ENCODE measurements around the gene MYO18B.

MYO18B gene

GRCh38 chr22:25774575-25775026 lies 32.6 kb downstream of the MYO18B start:
- H3K4me3 ChIP-seq (ENCODE audit: low read depth, low read length), result no peak overlapping the region

- H3K4me3 ChIP-seq (ENCODE audit: low read depth, low read length), result no peak overlapping the region
These were observed 33.5 kb downstream of the MYO18B start for GRCh38 chr22:25775531-25775930.

GRCh38 chr22:25777411-25777810 lies 35.4 kb downstream of the MYO18B start:
- H3K4me3 ChIP-seq (ENCODE audit: low read depth, low read length), result no peak overlapping the region

GRCh38 chr22:25777870-25778269 lies 35.9 kb downstream of the MYO18B start:
- no peak overlapping the region for H3K4me3 ChIP-seq (ENCODE audit: low read depth, low read length)

- no peak overlapping the region for H3K4me3 ChIP-seq (ENCODE audit: low read depth, low read length)
These were observed 37.4 kb downstream of the MYO18B start for GRCh38 chr22:25779426-25779825.

GRCh38 chr22:25779890-25780289 lies 37.9 kb downstream of the MYO18B start:
- H3K4me3 ChIP-seq (ENCODE audit: low read depth, low read length), result no peak overlapping the region

- no peak overlapping the region for H3K4me3 ChIP-seq (ENCODE audit: low read depth, low read length)
These were observed 38.7 kb downstream of the MYO18B start for GRCh38 chr22:25780673-25781072.

GRCh38 chr22:25781801-25782200 lies 39.8 kb downstream of the MYO18B start:
- no peak overlapping the region for H3K4me3 ChIP-seq (ENCODE audit: low read depth, low read length)

- no peak overlapping the region for H3K4me3 ChIP-seq (ENCODE audit: low read depth, low read length)
These were observed 40.8 kb downstream of the MYO18B start for GRCh38 chr22:25782831-25783230.

GRCh38 chr22:25783856-25784255 lies 41.9 kb downstream of the MYO18B start:
- no peak overlapping the region for H3K4me3 ChIP-seq (ENCODE audit: low read depth, low read length)

- H3K4me3 ChIP-seq (ENCODE audit: low read depth, low read length), result no peak overlapping the region
These were observed 44.2 kb downstream of the MYO18B start for GRCh38 chr22:25786165-25786564.

GRCh38 chr22:25791556-25791955 lies 49.6 kb downstream of the MYO18B start:
- no peak overlapping the region for H3K4me3 ChIP-seq (ENCODE audit: low read depth, low read length)

- H3K4me3 ChIP-seq (ENCODE audit: low read depth, low read length), result no peak overlapping the region
These were observed 53.5 kb downstream of the MYO18B start for GRCh38 chr22:25795478-25795877.

GRCh38 chr22:25797498-25798290 lies 55.7 kb downstream of the MYO18B start:
- no peak overlapping the region for H3K4me3 ChIP-seq (ENCODE audit: low read depth, low read length)

- no peak overlapping the region for H3K4me3 ChIP-seq (ENCODE audit: low read depth, low read length)
These were observed 58.8 kb downstream of the MYO18B start for GRCh38 chr22:25800766-25801165.

GRCh38 chr22:25802018-25802417 lies 60.0 kb downstream of the MYO18B start:
- no peak overlapping the region for H3K4me3 ChIP-seq (ENCODE audit: low read depth, low read length)

GRCh38 chr22:25804676-25805075 lies 62.7 kb downstream of the MYO18B start:
- no peak overlapping the region for H3K4me3 ChIP-seq (ENCODE audit: low read depth, low read length)

- H3K4me3 ChIP-seq (ENCODE audit: low read depth, low read length), result no peak overlapping the region
These were observed 64.6 kb downstream of the MYO18B start for GRCh38 chr22:25806579-25806978.

GRCh38 chr22:25814685-25815084 lies 72.7 kb downstream of the MYO18B start:
- no peak overlapping the region for H3K4me3 ChIP-seq (ENCODE audit: low read depth, low read length)

- no peak overlapping the region for H3K4me3 ChIP-seq (ENCODE audit: low read depth, low read length)
These were observed 73.6 kb downstream of the MYO18B start for GRCh38 chr22:25815561-25815960.

GRCh38 chr22:25816522-25817059 lies 74.6 kb downstream of the MYO18B start:
- no peak overlapping the region for H3K4me3 ChIP-seq (ENCODE audit: low read depth, low read length)

GRCh38 chr22:25817092-25817943 lies 75.3 kb downstream of the MYO18B start:
- no peak overlapping the region for H3K4me3 ChIP-seq (ENCODE audit: low read depth, low read length)
